HuH-7 (cell line): ENCODE data around the gene RIBC2.
"Not testable (repeated sequence)": the region's sequence is repeated elsewhere in the genome, so short reads cannot be mapped to it uniquely, and the experiment has no call there.

Experiments used
- DNase-seq: peaks from one replicate; pipeline ENCODE4 v3.0.0; 2011; ENCODE audit warnings: low spot score

The RIBC2 gene, protein sequence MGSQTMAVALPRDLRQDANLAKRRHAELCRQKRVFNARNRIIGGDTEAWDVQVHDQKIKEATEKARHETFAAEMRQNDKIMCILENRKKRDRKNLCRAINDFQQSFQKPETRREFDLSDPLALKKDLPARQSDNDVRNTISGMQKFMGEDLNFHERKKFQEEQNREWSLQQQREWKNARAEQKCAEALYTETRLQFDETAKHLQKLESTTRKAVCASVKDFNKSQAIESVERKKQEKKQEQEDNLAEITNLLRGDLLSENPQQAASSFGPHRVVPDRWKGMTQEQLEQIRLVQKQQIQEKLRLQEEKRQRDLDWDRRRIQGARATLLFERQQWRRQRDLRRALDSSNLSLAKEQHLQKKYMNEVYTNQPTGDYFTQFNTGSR

GRCh38 chr22:45413368-45414211 is at the start of gene RIBC2, which contains the start of gene SMC1B:
Gene RIBC2 (plus strand): TSS chr22:45413693. CDS start chr22:45413887, 194 bp downstream.
Gene SMC1B (minus strand): TSS chr22:45413599. CDS start chr22:45413567, 32 bp downstream.
- peak; percentile 87 for DNase-seq

DNA sequence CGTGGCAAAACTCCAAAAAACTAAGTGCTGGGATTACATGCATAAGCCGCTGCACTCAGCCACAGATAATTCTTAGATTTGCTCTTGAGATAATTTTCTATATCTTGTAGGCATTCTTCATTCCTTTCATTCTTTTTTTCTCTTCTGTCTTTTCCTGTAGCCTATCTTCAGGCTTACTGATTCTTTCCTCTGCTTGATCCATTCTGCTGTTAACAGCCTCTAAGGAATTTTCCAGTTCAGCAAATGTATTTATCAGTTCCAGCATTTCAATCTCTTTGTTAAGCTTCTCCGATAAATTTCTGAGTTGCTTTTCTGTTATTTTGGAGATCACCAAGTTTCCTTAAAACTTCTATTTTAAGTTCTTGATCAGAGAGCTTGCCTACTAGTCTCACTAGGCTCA is 46.8 kb upstream of the RIBC2 start:
- DNase-seq: no peak

DNA sequence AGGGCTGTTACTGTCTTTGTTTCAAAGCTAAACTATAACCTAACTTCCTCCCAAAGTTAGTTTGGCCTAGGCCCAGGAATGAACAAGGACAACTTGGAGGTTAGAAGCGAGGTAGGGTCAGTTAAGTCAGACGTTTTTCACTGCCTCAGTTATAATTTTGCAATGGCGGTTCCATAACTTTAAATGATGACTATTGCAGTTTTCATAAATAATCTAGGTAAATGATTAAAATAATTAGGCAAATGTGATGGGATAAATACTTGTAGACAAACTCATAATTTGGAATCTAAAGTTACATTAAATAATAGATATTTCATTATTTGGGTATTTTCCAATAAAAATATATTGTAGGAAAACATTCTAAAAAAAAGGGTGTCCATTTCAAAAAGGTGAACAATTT is 39.9 kb upstream of the RIBC2 start:
- not testable (repeated sequence) for DNase-seq

- DNase-seq: no peak
These were observed 37.5 kb upstream of the RIBC2 start for GRCh38 chr22:45376009-45376408.

- DNase-seq: no peak
These were observed 36.8 kb upstream of the RIBC2 start for GRCh38 chr22:45376703-45377102.

- no peak for DNase-seq
These were observed 32.1 kb upstream of the RIBC2 start for GRCh38 chr22:45381348-45381747.

- no peak for DNase-seq
These were observed 23.9 kb upstream of the RIBC2 start for GRCh38 chr22:45389546-45389945.

GRCh38 chr22:45397806-45398205 is 15.7 kb upstream of the RIBC2 start:
- DNase-seq: no peak

GRCh38 chr22:45398214-45398613 is 15.3 kb upstream of the RIBC2 start:
- no peak for DNase-seq

GRCh38 chr22:45399712-45400445 is 13.6 kb upstream of the RIBC2 start:
- DNase-seq: no peak

DNA sequence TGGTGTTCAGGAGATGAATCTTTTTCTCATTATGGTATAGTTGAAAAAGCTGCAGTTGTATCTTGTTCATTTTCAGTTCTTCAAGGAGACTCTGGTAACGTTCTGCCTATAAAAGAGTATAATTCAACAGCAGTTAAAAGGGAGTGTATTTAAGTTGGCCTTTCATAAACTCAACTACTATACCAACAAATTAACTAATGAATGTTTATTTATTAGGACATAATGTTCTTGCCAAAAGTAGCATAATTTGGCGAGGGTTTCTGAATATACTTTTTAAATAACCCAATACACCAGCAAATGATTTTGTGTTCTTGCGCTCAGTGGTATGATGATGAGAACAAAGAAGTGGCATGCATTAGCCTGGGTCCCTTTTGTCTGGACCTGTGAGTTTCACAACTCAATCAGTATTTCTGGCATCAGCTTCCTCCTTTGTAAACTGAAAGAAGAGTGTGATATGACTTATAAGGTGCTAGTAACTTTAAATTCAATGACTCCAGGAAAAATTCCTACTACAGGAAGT is 11.0 kb upstream of the RIBC2 start:
- DNase-seq: no peak

- no peak for DNase-seq
These were observed 5.7 kb upstream of the RIBC2 start for GRCh38 chr22:45407793-45408192.

DNA sequence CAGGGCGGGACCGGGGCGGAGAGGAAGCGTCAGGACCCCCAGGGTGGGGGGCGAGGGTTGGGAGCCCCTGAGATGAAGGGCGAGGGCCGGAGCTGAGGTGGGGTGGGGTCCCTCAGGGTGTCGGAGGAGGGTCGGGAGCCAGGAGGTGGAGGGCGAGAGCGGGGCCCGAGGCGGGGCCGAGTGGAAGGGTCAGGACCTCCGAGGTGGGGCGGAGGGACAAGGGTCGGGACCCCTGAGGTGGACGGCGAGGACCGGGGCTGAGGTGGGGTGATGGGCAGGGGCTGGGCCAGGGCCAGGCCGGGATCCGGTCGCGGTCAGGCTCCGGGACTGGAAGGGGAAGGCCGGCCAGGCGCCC is 503 bp upstream of the RIBC2 start:
- no peak for DNase-seq

- DNase-seq: no peak
These were observed 4.7 kb downstream of the RIBC2 start for GRCh38 chr22:45418056-45418769.

DNA sequence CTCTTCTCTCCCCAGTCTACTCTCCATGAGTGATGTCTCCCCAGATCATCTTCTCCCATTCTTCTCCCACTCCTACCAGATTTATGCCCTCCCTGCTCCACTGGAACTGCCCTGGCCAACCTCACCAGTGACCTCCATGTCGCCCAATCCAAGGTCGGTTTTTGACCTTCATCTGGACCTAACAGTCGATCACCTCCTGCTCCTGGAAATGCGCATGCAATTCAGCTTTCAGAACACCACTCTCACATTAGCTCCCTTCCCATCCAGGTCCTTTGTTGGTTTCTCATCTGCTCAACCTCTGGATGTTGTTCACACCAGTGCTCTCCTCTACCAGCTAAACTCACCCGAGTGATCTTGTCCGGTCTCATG is 5.3 kb downstream of the RIBC2 start:
- no peak for DNase-seq

- DNase-seq: peak; percentile 41
These were observed 6.5 kb downstream of the RIBC2 start for GRCh38 chr22:45420011-45420410.

DNA sequence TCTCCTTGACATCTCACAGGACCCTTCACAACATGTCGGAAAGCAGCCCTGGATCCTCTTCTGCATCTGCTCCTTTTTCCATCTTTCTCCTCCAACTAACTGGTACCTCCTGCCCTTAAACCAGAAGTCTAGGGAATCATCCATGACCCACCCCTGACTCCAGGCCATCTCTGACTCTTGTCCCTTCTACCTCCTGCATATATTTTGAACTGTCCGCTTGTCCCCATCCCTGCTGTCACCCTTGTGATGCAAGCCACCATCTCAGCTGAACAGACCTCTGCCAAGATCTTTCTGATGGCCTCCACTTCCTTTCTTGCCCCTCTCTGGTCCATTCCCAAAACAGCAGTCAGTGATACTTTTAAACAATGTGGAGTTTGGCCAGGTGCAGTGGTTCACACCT is 7.0 kb downstream of the RIBC2 start:
- no peak for DNase-seq

GRCh38 chr22:45421349-45422055 is 8.0 kb downstream of the RIBC2 start:
- DNase-seq: no peak

GRCh38 chr22:45422237-45422983 is 8.9 kb downstream of the RIBC2 start:
- DNase-seq: no peak

GRCh38 chr22:45423524-45423923 is 10.0 kb downstream of the RIBC2 start:
- no peak for DNase-seq
